HEK293 (cell line): ENCODE measurements around the gene TMLHE.

ENCODE experiments used
- SP2 ChIP-seq: fragments of 450-650 bp; formaldehyde crosslinking; IDR thresholded peaks from 2 replicates; pipeline ENCODE4 v1.5.1; 2016; ENCODE audit warnings: missing biosample characterization, missing genetic modification characterization
- SP7 ChIP-seq: fragments of 450-650 bp; formaldehyde crosslinking; IDR thresholded peaks from 2 replicates; pipeline ENCODE4 v1.5.1; 2016; ENCODE audit warnings: missing biosample characterization, missing genetic modification characterization
- ZNF175 ChIP-seq: fragments of 450-650 bp; formaldehyde crosslinking; IDR thresholded peaks from 2 replicates; pipeline ENCODE4 v1.5.1; 2016; ENCODE audit warnings: missing biosample characterization, missing genetic modification characterization
- ZNF558 ChIP-seq: fragments of 450-650 bp; formaldehyde crosslinking; IDR thresholded peaks from 2 replicates; pipeline ENCODE4 v1.5.1; 2016; ENCODE audit warnings: missing biosample characterization, missing genetic modification characterization
- TF ChIP-seq, protein P1 (sequence below): fragments of 450-650 bp; formaldehyde crosslinking; IDR thresholded peaks from 2 replicates; pipeline ENCODE4 v1.5.1; 2016; ENCODE audit warnings: missing biosample characterization, missing genetic modification characterization
- TF ChIP-seq, protein P2 (sequence below): fragments of 450-650 bp; formaldehyde crosslinking; IDR thresholded peaks from 2 replicates; pipeline ENCODE4 v1.5.1; 2016; ENCODE audit warnings: missing biosample characterization, missing genetic modification characterization
- TF ChIP-seq, protein P3 (sequence below): fragments of 450-650 bp; formaldehyde crosslinking; optimal IDR thresholded peaks from 2 replicates; pipeline ENCODE3; 2016; ENCODE audit warnings: missing biosample characterization, mild to moderate bottlenecking, missing genetic modification characterization
- TF ChIP-seq, protein P4 (sequence below): fragments of 450-650 bp; formaldehyde crosslinking; IDR thresholded peaks from 2 replicates; pipeline ENCODE4 v1.5.1; 2016; ENCODE audit warnings: missing biosample characterization, missing genetic modification characterization
- TF ChIP-seq, protein P5 (sequence below): sonication (generic); formaldehyde crosslinking; IDR thresholded peaks from 2 replicates; pipeline ENCODE4 v1.8.1; 2022; ENCODE audit warnings: mild to moderate bottlenecking, moderate library complexity, missing genetic modification reagents
- TF ChIP-seq, protein P6 (sequence below): fragments of 450-650 bp; formaldehyde crosslinking; IDR thresholded peaks from 2 replicates; pipeline ENCODE4 v1.5.1; 2016; ENCODE audit warnings: missing biosample characterization, missing genetic modification characterization, borderline replicate concordance

DNA sequence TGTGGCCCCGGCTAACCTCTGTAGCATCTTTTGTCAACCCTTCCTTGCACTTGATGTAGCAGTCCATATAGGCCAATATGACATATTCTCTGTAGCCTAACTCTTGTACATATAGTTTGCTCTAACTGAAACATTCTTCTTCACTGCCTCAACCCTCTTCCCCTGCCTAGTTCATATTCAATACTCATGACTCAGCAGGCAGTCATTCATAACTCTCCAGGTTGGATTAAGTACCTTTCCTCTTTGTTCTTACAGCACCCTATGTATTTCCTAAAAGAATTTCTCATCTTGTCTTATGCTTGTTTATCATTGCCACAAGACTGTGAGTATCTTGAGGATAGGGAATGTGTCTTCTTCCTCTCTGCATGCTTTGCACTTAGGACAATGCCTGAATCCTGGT lies 76.9 kb downstream of the TMLHE start:
- TF ChIP-seq, protein P1, sequence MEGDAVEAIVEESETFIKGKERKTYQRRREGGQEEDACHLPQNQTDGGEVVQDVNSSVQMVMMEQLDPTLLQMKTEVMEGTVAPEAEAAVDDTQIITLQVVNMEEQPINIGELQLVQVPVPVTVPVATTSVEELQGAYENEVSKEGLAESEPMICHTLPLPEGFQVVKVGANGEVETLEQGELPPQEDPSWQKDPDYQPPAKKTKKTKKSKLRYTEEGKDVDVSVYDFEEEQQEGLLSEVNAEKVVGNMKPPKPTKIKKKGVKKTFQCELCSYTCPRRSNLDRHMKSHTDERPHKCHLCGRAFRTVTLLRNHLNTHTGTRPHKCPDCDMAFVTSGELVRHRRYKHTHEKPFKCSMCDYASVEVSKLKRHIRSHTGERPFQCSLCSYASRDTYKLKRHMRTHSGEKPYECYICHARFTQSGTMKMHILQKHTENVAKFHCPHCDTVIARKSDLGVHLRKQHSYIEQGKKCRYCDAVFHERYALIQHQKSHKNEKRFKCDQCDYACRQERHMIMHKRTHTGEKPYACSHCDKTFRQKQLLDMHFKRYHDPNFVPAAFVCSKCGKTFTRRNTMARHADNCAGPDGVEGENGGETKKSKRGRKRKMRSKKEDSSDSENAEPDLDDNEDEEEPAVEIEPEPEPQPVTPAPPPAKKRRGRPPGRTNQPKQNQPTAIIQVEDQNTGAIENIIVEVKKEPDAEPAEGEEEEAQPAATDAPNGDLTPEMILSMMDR (tag by site-specific recombination), result no peak
- TF ChIP-seq ZNF558 (tag by site-specific recombination) (no peak), SP2 (tag by site-specific recombination) (no peak), ZNF175 (tag by site-specific recombination) (no peak), SP7 (tag by site-specific recombination) (no peak)
- TF ChIP-seq, protein P2, sequence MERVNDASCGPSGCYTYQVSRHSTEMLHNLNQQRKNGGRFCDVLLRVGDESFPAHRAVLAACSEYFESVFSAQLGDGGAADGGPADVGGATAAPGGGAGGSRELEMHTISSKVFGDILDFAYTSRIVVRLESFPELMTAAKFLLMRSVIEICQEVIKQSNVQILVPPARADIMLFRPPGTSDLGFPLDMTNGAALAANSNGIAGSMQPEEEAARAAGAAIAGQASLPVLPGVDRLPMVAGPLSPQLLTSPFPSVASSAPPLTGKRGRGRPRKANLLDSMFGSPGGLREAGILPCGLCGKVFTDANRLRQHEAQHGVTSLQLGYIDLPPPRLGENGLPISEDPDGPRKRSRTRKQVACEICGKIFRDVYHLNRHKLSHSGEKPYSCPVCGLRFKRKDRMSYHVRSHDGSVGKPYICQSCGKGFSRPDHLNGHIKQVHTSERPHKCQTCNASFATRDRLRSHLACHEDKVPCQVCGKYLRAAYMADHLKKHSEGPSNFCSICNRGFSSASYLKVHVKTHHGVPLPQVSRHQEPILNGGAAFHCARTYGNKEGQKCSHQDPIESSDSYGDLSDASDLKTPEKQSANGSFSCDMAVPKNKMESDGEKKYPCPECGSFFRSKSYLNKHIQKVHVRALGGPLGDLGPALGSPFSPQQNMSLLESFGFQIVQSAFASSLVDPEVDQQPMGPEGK (tag by site-specific recombination), result no peak
- TF ChIP-seq, protein P3, sequence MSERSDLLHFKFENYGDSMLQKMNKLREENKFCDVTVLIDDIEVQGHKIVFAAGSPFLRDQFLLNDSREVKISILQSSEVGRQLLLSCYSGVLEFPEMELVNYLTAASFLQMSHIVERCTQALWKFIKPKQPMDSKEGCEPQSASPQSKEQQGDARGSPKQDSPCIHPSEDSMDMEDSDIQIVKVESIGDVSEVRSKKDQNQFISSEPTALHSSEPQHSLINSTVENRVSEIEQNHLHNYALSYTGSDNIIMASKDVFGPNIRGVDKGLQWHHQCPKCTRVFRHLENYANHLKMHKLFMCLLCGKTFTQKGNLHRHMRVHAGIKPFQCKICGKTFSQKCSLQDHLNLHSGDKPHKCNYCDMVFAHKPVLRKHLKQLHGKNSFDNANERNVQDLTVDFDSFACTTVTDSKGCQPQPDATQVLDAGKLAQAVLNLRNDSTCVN, result no peak
- TF ChIP-seq, protein P4, sequence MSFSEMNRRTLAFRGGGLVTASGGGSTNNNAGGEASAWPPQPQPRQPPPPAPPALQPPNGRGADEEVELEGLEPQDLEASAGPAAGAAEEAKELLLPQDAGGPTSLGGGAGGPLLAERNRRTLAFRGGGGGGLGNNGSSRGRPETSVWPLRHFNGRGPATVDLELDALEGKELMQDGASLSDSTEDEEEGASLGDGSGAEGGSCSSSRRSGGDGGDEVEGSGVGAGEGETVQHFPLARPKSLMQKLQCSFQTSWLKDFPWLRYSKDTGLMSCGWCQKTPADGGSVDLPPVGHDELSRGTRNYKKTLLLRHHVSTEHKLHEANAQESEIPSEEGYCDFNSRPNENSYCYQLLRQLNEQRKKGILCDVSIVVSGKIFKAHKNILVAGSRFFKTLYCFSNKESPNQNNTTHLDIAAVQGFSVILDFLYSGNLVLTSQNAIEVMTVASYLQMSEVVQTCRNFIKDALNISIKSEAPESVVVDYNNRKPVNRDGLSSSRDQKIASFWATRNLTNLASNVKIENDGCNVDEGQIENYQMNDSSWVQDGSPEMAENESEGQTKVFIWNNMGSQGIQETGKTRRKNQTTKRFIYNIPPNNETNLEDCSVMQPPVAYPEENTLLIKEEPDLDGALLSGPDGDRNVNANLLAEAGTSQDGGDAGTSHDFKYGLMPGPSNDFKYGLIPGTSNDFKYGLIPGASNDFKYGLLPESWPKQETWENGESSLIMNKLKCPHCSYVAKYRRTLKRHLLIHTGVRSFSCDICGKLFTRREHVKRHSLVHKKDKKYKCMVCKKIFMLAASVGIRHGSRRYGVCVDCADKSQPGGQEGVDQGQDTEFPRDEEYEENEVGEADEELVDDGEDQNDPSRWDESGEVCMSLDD (tag by site-specific recombination), result no peak
- TF ChIP-seq, protein P5, sequence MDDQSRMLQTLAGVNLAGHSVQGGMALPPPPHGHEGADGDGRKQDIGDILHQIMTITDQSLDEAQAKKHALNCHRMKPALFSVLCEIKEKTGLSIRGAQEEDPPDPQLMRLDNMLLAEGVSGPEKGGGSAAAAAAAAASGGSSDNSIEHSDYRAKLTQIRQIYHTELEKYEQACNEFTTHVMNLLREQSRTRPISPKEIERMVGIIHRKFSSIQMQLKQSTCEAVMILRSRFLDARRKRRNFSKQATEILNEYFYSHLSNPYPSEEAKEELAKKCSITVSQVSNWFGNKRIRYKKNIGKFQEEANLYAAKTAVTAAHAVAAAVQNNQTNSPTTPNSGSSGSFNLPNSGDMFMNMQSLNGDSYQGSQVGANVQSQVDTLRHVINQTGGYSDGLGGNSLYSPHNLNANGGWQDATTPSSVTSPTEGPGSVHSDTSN (CRISPR knock-in tag), result no peak
- TF ChIP-seq, protein P6, sequence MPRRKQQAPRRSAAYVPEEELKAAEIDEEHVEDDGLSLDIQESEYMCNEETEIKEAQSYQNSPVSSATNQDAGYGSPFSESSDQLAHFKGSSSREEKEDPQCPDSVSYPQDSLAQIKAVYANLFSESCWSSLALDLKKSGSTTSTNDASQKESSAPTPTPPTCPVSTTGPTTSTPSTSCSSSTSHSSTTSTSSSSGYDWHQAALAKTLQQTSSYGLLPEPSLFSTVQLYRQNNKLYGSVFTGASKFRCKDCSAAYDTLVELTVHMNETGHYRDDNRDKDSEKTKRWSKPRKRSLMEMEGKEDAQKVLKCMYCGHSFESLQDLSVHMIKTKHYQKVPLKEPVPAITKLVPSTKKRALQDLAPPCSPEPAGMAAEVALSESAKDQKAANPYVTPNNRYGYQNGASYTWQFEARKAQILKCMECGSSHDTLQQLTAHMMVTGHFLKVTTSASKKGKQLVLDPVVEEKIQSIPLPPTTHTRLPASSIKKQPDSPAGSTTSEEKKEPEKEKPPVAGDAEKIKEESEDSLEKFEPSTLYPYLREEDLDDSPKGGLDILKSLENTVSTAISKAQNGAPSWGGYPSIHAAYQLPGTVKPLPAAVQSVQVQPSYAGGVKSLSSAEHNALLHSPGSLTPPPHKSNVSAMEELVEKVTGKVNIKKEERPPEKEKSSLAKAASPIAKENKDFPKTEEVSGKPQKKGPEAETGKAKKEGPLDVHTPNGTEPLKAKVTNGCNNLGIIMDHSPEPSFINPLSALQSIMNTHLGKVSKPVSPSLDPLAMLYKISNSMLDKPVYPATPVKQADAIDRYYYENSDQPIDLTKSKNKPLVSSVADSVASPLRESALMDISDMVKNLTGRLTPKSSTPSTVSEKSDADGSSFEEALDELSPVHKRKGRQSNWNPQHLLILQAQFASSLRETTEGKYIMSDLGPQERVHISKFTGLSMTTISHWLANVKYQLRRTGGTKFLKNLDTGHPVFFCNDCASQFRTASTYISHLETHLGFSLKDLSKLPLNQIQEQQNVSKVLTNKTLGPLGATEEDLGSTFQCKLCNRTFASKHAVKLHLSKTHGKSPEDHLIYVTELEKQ (tag by site-specific recombination), result no peak
